HG03457 (cell line): ENCODE data around the gene FZR1.

ENCODE experiments used
- ATAC-seq: cut with Tn5 transposase; IDR thresholded peaks from one replicate; pipeline ENCODE4 v1.9.1; 2021; ENCODE audit warnings: moderate number of reproducible peaks; ENCODE audit not compliant: unreplicated experiment

Gene FZR1

DNA sequence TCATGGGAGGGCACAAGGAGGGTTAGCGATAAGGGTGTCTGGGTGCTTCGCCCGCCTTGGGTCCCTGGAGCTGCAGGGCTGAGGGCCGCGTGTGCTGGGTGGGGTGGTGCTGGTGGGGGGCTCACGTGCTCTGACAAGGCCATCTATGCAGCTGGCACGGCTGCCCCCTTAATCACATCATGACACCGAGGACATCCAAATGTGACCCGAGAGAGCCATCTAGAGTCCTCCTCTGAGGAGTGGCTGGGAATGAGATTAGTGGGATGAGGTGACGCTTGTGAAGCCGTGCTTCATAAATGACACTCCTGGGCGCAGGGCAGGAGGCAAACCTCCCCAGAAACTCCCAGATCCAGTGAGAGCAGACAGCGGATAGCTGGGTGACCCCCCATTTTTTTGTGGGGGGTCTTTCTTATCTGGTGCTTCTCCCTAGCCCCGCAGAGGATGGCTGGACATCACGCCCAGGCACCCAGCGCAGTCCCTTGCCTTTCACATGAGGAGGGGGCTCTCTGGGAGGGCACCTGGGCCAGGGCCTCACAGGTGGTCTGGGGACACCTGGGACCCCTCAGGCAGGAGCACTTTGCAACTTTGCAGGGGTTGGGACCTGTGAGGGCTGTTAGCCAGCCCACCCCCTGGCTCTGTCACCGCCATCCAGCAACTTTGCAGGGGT is 6.6 kb downstream of the FZR1 start:
- ATAC-seq: no peak

DNA sequence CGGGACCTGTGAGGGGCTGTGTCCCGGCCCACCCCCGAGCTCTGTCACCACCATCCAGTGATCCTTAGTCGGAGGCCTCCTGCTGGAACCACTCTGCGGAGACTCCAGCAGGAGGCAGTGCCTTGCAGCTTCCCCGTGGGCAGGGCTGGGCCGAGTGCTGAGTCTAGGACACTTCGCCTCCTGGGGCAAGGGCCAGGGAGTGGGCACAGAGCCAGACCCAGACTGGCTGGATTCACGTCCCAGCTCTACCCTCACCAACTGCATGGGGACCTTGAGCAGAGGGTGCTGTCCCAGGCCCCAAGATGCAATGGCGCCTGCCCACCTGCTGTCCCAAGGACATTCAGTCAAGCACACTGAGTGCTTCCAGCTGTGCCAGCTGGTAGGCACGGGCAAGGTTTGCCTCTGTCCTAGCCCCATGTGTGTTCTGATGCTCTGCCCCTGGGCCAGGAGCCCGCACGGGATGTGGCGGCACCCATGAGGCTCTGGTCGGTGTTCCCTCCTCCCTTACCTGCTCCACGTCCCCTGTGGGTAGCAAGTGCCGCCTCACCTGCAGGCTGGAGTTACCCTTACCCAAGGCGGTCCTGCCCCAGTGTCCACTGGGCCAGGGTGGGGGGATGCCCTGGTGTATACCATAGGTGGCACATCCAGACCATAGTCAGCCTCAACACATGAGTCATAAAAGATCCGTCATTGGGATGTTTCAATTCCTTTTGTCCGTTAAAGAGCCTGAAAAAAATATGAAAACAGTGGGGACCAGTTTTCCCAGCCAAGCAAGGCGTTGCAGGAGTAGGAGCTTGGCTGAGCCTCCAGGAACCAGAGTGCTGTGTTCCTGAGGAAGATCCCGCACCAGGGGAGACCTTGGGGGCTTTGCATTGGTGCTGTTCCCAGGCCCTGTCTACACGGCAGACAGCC is 7.4 kb downstream of the FZR1 start:
- no peak for ATAC-seq

DNA sequence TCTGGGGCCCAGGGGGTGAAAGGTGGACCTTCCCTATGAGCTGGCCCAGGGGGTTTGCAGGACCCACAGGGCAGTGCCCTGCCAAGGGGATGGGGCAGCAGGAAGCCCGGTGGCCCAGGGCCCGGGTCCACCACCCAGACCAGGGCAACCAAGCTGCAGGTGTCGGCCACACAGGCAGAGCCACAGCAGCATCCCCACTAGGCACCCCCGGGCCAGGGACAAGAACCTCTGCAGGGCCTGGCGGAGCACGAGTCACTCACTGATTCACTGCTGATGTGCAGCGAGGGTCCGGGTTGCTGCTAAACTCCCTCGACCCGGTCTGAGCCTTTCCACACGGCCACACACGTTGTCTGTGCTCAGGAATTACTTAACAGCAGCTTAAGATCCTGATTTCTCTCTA is 8.8 kb downstream of the FZR1 start:
- ATAC-seq: no peak

DNA sequence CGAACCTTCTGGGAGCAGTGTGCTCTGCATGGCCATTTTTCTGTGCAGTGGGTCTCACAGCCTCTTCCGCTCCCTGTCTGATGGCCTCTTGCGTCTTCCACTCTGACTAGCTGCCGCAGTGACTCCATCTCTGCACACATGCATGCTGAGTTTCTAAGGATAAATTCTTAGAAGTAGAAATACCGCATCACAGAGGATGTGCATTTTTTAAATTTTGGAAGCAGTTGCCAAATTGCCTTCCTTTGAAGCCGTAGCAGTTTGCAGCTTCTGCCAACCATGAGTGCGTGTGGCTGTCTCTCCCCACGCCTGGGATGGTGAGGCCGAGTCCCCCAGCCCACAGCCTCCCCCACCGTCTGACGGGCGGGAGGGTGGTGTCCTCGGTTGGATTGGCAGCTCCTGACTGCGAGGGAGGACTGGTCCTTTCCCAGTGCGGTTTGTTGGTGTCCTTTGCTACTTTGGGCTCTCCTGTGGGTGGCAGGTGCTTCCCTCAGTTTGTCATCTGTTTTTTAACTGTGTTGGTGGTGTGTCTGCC is 9.8 kb downstream of the FZR1 start:
- ATAC-seq: no peak

DNA sequence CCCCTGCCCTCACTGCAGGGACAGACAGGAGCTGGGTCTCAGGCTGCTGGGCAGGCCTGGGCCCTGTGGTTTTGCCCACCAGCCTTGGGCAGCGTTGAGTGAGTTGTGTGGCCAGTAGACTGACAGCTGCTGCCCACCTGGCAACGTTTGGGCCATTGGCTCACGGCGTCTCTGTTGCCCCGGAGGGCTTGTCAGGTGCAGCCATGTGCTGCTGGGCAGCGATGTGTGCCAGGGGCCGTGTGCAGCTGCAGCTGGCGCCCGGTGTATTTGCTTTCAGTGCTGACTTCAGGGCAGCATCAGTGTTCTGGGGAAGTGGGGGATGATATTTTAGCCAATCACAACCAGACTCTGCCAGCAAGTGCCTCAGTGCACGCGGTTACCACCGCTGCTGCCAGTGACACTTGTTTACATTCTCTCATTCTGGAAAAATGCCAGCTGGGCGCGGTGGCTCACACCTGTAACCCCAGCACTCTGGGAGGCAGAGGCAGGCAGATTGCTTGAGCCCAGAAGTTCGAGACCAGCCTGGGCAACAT is 10.6 kb downstream of the FZR1 start:
- no peak for ATAC-seq

DNA sequence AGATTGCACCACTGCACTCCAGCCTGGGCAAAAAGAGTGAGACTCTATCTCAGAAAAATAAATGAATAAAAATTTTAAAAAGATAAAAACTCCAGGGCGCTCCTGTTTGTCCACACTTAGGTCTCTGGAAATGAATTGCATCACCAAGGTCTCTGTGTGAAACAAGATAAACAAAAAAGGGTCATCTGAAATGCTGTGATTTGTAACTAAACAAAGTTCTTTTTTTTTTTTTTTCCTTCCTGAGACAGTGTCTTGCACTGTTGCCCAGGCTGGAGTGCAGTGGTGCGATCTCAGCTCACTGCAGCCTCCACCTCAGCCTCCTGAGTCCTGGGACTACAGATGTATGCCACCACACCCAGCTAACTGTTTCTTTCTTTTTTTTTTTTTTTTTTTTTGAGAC is 11.5 kb downstream of the FZR1 start:
- ATAC-seq: no peak

DNA sequence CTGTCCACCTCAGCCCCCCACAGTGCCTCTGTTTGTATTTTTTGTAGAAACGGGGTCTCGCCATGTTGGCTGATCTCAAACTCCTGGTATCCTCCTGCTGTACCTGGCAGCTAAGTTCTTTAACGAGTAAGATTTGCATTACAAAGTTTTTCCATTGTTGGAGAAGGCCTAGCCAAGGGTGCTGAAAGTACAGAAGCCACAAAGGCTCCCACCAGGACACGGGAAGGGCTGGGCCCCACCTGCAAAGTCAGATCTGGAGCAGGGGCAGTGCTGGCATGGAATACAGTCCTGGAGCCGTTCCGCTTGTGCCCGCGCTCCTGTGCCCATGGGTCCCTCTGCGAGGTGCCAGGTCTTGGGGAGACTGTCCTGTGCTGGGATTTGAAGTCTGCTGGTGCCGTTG is 12.1 kb downstream of the FZR1 start:
- no peak for ATAC-seq

DNA sequence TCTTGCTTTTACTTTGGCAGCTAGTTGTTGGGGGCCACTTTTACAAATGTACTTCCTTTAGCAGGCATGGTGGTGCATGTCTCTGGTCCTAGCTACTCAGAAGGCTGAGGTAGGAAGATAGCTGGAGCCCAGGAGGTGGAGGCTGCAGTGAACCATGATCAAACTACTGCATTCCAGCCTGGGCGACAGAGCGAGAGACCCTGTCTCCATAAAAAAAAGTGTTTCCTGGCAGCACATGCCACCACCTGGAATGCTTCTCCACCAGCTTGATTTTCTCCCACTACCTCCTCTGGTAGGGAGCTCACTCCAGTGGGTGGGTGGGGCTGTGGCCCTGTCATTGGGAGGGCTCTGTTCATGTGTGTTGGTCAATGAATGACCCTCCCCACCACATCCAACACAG is 12.5 kb downstream of the FZR1 start:
- ATAC-seq: no peak

DNA sequence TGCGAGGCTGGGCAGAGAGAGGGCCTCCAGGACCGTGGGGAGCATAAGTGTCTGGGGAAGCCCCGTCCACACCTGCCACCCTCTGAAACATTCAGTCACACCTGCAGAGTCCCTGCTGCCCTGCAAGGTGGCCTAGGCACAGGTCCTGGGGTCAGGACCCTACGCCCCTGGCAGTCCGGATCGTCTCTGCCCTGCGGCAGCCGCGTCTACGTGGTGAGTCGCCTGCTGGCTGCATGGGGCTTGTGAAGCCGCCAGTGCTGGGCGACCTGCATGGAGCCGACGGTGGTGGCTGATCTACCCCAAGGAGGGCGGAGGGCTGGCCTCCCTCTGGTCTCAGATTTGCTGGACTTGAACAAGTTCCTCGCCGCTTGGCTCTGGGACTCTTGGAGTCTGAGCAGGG is 13.0 kb downstream of the FZR1 start:
- no peak for ATAC-seq

DNA sequence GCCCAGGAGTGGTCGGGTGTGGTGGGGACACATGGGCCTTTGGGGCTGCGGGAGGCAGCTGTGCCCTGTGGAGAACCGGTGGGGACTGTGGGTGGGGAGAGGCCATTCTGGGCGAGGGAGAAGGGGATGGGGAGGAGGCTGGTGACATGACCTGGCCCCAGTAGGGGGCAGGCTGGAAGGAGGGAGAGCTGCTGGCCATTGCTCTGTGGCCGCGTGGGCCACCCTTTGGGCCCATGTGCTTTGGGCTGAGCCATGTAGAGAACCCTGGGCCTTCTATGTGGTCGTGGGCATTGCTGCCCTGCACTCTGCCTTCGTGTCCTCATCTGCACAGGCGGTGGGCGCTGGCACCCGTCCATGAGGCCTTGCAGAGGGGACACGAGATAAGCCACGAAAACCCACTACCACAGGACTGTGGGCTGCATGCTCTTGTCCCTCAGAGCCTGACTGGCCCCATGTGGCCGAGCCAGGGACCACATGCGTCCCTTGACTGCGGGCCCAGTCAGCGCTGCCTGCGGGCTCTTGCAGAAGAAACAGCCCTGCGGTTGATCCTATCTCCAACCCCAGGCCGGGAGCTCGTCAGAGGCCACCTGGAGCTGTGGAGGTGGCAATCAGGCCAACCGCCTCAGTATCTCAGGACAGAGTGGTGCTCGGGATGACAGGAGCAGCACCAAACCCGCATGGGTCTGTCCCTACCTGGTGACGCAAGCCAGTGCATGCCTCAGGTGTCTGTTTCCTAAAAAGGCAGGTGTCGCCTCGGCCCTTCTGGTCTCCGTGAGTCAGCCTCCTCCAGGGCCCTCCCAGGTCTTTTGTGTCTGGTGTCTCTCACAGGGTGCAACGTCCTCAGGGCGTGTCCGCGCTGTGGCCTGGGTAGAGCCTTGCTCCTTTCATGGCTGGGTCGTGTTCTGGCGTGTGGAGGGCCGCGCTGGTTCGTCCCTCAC is 14.3 kb downstream of the FZR1 start:
- ATAC-seq: no peak

DNA sequence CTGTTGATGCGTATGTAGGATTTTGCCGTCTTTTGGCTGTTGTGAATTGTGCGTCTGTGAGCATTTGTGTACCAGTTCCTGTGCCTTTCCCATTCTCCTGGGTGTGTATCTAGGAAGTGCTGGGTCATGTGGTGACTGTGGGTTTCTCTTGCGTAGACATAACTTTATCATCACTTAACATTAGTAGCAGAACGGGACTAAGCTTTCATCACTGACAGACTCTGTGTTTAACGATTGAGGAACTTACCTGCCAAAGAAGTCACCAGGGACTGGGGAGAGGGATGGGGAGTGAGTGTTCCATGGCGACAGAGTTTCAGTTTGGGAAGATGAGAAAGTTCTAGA is 15.0 kb downstream of the FZR1 start:
- no peak for ATAC-seq

DNA sequence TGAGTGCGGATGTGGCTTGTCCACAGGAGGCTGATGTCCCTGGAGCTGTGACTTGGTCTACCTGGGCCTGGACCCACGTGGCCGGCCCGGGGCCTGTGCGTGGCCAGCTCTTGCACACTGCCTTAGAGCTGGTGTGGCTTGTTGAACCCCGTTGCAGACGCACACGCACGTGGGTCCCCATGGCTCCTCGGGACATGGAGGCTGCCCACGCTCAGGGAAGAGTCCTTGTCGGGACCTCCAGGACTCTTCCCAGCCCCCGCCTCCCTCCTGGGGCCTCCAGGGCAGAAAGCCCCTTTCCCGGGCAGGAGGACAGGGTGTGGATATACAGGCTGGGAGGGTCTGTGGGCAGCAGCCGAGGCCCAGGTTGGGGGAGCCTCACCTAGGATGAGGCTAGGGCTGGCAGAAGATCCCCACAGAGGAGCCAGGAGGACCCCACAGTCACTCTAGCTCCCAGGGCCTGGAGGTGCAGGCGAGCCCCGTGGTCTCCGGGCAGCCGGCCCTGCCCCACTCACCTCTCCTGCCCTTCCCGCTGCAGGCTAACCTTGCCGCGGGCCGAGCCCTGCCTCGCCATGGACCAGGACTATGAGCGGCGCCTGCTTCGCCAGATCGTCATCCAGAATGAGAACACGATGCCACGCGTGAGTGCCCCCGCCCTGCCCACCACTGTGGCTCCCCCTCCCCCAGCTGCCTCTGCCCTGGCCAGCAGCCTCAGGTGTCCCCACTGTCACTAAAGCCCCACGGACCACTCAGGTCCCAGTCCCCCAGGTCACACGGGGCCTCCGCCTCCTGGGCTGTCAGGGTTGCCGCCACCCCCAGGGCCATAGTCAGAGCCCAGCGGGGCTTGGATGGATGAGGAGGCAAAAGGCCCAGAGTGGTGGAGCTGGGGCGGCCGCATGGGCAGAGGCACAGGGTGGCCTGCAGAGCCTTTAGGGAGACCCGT is 16.6 kb downstream of the FZR1 start:
- ATAC-seq: no peak

DNA sequence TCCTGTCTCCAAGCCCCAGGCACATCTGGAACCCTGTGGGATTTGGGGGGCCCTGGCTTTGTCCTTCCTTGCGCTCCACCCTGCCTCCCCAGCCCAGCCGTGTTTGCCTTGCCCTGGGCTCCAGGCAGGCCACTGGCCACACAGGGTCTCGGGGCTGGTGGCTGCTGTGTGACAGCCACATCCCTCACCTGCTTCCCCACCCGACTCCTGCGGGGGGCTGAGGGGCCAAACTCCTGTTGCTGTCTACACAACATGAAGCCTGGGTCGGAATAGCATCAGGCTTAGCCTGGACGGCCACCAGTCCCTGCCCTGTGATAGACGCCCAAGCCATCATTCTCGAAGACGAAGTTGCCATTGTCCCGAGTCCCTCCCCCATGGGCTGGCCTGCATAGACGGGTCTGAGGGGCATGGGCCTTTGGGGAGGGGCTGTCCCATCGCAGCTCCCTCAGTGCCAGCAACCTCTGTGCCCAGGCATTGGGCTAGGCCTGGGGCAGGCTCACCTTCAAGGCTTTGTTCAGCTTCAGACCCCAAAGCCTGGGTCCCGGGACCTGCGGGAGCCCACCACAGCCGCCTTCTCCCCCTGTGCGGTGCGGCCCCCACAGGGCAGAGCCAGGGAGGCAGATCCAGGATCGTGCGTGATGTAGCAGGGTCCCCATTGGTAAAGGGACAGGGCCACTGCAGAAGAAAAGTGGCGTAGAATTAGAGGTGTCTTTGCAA is 17.4 kb downstream of the FZR1 start:
- no peak for ATAC-seq

DNA sequence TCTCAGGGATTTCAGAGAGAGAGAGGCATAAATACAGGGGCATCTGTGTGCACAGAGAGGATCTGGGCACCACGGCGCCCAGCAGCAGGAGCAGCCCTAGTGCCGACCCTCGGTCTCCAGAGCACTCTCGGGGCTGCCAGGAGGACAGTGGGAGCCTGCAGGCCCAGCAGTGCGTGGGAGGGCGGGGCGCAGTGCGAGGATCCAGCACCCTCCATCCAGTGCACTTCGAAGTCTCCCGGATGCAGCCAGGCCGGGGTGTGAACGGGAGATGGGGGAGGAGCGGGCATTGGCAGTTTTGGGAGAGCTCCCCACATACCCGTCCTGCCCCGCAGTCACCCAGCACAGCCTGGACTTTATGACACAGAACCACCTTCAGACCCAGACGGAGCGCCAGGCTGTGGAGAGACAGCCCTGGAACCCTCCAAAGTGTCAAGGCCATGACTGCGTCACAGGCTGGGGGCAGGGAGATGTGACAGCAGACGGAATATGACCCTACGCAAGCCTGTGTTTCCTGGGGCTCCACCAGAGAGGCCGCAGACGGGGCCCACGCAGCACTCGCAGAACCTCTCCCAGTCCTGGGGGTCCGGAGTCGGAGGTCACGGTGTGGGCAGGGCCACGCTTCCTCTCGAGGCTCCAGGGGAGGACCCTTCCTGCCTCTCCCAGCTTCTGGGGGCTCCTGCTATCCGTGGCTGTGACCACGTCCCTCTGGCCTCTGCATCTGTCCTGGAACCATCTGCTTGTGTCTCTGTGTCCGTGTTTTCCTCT is 18.1 kb downstream of the FZR1 start:
- ATAC-seq: no peak

DNA sequence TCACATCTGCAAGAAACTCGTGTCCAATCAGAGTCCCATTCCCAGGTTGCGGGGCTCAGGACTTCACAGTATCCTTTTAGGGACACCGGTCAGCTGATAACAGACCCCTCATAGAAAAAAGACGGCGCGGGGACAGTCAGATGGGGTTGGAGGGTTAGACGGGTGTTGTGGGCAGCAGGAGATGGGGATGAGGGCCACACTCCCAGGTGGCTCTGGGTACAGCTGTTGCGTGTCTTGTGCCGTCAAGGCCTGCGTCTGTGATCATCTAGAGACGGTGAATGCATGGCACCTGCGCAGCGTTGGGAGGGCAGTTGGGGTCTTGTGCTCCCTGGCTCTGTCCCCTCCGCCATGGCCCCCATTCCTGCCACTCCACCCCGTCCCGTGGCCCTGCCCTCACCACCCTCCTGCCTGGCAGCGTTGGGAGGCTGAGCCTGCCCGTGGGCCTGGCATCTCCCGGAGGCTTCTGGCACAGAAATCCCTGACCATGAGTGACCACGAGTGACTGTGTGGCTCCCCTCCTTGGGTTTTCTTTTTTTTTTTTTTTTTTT is 18.9 kb downstream of the FZR1 start:
- no peak for ATAC-seq

DNA sequence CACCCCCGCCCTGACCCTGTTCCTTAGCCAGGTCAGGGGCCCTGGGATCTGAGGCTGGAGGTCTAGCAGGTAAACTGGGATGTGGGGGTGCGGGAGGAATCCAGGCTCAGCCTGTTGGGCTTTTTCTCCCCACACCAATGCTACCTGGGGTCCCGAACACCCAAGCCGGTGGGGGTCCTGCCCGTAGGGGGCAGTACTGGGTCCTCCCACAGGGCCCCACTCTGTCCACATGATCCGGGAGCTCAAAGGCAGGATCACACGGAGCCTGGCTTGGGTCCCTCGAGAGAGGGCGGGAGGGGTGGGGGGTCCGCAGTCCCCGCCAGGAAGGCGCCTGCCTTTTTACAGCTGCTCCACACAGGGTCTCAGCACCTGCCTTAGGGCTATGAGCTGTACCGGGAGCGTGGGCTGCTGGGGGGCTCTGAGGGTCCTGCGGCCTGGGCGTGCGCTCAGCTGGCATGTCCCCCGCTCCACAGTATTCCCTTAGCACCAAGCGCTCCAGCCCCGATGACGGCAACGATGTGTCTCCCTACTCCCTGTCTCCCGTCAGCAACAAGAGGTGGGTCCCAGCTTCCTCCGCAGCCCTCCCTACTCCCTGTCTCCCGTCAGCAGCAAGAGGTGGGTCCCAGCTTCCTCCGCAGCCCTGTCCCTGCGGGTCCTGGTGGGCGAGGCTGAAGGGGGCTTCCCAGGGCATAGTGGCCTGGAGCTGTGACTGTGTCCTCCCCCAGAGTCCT is 20.6 kb downstream of the FZR1 start:
- ATAC-seq: no peak

DNA sequence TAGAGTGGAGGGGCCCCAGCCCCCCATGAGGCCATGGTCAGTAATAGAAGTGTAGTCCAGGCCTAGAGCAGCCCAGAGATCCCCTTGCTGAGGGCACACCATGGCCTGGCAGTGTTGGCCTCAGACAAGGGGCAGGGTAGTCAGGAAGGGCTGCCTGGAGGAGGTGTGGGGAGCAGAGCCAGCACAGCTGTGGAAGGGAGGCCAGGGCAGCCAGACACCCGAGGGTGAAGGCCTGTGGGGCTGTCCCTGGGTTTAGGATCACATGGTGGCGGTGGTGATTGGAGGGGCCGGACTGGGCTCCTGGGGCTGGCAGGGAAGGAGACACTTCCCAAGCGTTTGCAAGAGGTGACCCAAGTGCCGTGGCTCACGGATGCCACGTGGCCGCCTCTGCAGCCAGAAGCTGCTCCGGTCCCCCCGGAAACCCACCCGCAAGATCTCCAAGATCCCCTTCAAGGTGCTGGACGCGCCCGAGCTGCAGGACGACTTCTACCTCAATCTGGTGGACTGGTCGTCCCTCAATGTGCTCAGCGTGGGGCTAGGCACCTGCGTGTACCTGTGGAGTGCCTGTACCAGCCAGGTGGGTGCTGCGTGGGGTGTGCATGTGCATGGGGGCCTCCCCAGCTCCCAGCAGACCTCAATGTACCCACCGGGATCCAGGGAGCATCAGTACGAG is 21.3 kb downstream of the FZR1 start:
- no peak for ATAC-seq
